RWPE1 (cell line): ENCODE results near the gene MCM10.

ENCODE experiments used
- CTCF ChIA-PET: fragments of 350-600 bp; sonication (Branson Sonifier 250); formaldehyde crosslinking; extraction: SDS; loops from one replicate; lab custom pipeline; 2021; lab: Yijun Ruan, JAX
- POLR2A ChIA-PET: fragments of 400-600 bp; formaldehyde crosslinking; extraction: SDS; loops from one replicate; lab custom pipeline; 2020; ENCODE audit warnings: antibody characterized with exemption; ENCODE audit not compliant: low non-redundant PET; lab: Yijun Ruan, JAX
- DNase-seq: peaks from one replicate; pipeline ENCODE4 v3.0.0; 2012; ENCODE audit warnings: low spot score
- H3K27ac ChIP-seq: fragments of 450-650 bp; 2 replicates; pipeline ENCODE4 v1.5.1; 2017
- TF ChIP-seq, protein P1 (sequence below): fragments of 450-650 bp; conservative IDR thresholded peaks from 2 replicates; pipeline ENCODE4 v1.5.1; 2017; ENCODE audit warnings: low read depth, mild to moderate bottlenecking

MCM10 gene

DNA sequence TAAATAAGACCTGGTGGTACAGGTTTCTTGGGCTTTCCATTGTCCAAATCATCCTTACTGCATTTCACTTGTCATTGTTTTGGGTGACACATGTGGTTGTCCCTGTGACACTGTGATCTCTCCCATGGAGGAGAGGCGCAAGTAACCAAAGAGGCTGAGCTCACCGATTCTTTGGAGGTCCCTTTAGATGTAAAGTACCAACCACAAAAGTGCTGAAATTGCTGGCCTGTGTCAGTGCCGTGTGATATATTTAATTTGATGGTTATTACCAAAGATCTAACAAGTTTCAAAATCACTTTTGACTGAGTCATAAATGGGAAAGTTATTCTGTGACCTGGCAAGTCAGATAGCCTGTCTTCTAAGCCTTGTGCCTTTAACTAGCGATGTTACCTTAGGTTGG lies 19.4 kb downstream of the MCM10 start:
- CTCF ChIA-PET = interaction anchor here (0.6 kb wide), 1 partner anchor 37 kb away, joined by 7 read pairs; no protein-coding TSS in a partner anchor
- POLR2A ChIA-PET = no interaction called here
- DNase-seq = no peak
- TF ChIP-seq, protein P1, sequence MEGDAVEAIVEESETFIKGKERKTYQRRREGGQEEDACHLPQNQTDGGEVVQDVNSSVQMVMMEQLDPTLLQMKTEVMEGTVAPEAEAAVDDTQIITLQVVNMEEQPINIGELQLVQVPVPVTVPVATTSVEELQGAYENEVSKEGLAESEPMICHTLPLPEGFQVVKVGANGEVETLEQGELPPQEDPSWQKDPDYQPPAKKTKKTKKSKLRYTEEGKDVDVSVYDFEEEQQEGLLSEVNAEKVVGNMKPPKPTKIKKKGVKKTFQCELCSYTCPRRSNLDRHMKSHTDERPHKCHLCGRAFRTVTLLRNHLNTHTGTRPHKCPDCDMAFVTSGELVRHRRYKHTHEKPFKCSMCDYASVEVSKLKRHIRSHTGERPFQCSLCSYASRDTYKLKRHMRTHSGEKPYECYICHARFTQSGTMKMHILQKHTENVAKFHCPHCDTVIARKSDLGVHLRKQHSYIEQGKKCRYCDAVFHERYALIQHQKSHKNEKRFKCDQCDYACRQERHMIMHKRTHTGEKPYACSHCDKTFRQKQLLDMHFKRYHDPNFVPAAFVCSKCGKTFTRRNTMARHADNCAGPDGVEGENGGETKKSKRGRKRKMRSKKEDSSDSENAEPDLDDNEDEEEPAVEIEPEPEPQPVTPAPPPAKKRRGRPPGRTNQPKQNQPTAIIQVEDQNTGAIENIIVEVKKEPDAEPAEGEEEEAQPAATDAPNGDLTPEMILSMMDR = no peak
- H3K27ac ChIP-seq = no peak overlapping the region

DNA sequence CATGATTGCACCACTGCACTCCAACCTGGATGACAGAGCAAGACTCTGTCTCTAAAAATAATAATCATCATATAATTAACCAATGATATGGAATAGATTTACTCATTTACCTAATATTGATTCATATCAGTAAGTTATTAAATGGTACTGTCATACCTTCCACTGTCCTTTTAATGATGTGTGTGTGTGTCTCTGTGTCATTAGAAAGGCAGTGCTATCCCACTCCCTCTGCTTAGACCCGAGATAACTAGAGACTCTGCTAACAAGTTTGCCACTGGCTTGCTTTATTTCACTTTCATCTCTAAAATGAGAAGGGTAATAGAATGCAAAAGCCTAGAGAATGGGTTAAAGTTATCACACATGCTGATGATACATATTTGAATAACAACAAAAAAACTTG lies 21.1 kb downstream of the MCM10 start:
- no peak for DNase-seq
- TF ChIP-seq, protein P1 = no peak
- ChIA-PET CTCF (no interaction called here), POLR2A (no interaction called here)
- H3K27ac ChIP-seq = no peak overlapping the region

DNA sequence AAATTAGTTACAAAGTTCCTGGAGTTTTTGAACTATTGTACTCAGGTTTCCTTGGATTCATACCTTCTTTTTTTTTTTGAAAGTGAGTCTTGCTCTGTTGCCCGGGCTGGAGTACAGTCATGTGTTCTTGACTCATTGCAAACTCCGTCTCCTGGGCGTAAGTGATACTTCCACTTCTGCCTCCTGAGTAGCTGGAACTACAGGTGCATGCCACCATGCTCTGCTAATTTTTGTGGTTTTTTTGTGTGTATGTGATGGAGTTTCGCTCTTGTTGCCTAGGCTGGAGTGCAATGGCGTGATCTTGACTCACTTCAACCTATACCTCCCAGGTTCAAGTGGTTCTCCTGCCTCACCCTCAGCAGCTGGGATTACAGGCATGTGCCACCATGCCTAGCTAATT lies 22.3 kb downstream of the MCM10 start:
- POLR2A ChIA-PET = no interaction called here
- TF ChIP-seq, protein P1 = no peak
- H3K27ac ChIP-seq = no peak overlapping the region
- DNase-seq = no peak
- CTCF ChIA-PET = interaction anchor here (0.5 kb wide), 1 partner anchor 23 kb away, joined by 3 read pairs; no protein-coding TSS in a partner anchor

DNA sequence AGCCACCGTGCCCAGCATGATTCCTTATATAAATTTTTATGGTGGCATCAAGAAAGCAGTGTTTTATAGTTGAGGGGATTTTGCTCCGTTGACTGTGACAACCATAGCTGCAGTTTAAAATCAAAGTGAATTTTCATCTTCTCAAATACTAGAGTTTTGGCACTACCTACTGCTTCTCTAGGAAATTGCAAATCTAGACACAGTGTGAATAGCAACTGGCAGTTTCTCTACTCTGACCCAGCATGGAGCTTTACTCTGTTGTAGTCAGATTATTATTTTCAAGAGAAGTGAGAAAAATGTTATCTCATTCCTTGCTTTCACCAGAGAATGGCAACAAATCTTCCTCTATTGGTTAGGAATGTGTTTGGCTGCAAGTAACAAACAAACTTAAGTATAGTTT lies 22.9 kb downstream of the MCM10 start:
- no peak overlapping the region for H3K27ac ChIP-seq
- TF ChIP-seq, protein P1 = no peak
- DNase-seq = no peak
- ChIA-PET POLR2A (no interaction called here), CTCF (no interaction called here)

DNA sequence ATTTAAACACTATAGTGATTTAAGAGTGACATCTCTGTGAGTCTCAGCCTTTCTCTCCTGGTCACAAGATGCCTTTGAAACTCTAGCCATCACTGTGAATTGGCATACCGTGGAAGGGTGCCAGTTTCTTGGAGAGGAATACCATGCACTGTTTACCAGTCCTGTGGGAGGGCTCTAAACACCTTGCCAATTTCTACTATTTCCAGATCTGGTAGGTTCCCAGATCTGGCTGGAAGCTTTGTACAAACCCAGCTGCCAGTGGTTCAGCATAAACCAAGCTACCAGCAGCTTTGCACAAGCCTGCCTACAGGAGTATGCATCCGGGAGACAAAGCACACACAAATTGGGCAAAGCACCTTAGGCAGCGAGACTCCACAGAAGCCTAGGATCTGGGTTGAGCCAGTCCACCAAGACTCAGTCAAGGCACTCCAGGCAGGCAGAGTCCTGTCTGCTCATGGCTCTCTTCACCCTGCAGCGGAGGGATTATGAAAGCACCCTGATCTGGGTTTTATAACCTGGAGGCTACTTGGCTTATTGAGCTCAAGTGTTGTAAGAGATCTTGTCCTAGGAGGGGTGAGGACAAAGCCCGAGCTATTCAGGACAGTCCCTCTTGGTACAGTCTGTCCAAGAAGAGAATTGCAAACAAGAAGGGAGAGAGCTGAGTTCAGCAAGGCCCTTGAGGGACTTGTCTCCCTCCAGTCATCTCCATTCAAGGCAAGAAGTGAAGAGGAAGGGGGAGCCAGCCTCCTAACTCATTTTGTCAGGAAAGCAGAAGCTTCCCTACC lies 23.6 kb downstream of the MCM10 start:
- POLR2A ChIA-PET = no interaction called here
- TF ChIP-seq, protein P1 = no peak
- CTCF ChIA-PET = interaction anchor here (0.9 kb wide), 1 partner anchor 13 kb away, joined by 3 read pairs; no protein-coding TSS in a partner anchor
- no peak overlapping the region for H3K27ac ChIP-seq
- DNase-seq = no peak

DNA sequence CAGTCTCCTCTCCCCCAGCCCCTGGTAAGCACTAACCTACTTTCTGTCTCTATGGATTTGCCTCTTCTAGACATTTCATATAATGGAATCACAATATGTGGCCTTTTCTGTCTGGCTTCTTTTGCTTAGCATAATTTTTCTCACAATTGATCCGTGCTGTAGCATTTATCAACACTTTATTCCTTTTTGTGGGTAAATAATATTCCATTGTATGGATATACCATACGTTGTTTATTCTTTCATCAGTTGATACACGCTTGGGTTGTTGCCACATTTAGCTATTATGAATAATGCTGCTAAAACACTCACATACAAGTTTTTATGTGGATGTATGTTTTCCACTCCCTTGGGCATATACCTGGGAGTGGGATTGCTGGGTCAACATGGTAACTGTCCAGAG lies 25.8 kb downstream of the MCM10 start:
- ChIA-PET CTCF (no interaction called here), POLR2A (no interaction called here)
- no peak for DNase-seq
- no peak overlapping the region for H3K27ac ChIP-seq
- TF ChIP-seq, protein P1 = no peak
